H7 (cell line): ENCODE measurements around the gene GFOD2. TPM values are rescaled to one million over a fixed set of nuclear protein-coding genes. Genes with fewer than 3 reads are reported as not detected.

Experiments
- DNase-seq: peaks from one replicate; pipeline ENCODE4 v3.0.0; 2012
- H3K27me3 ChIP-seq: 2 replicates; pipeline ENCODE4 v1.6.0; 2011; ENCODE audit warnings: mild to moderate bottlenecking, low read length; ENCODE audit not compliant: control insufficient read depth, insufficient read depth
- H3K36me3 ChIP-seq: replicated peaks from 2 replicates; pipeline ENCODE4 v1.5.1; 2011; ENCODE audit warnings: low read length; ENCODE audit not compliant: control insufficient read depth, insufficient read depth
- H3K4me3 ChIP-seq: 2 replicates; pipeline ENCODE4 v1.5.1; 2011; ENCODE audit warnings: low read depth, mild to moderate bottlenecking, control low read depth, low read length, moderate library complexity; ENCODE audit not compliant: insufficient read depth
- total RNA-seq: library from RNA; depleted of rRNA; stranded (reverse); fragments of >200 nt; shearing (Covaris generic); gene quantifications from 2 replicates; pipeline ENCODE4 v1.2.3, GENCODE V29; 2014

The GFOD2 gene
- total RNA-seq, 1 experiment from 2014 or later, result 26.2 TPM

GRCh38 chr16:67748834-67749233, 29.7 kb upstream of the GFOD2 start:
- H3K4me3 ChIP-seq, result no peak overlapping the region
- no peaks in the 10 kb centered on the region for H3K27me3 ChIP-seq
- H3K36me3 ChIP-seq, result peaks cover under 1% of the 10 kb centered on the region; the same call in 1 of the 2 replicates
- no peak for DNase-seq

- no peak for DNase-seq
- no peak overlapping the region for H3K4me3 ChIP-seq
- peaks cover 7% of the 10 kb centered on the region for H3K36me3 ChIP-seq
- no peaks in the 10 kb centered on the region for H3K27me3 ChIP-seq
Measured at GRCh38 chr16:67746846-67747245, 27.7 kb upstream of the GFOD2 start.

- DNase-seq, result no peak
- H3K27me3 ChIP-seq, result no peaks in the 10 kb centered on the region
- no peak overlapping the region for H3K4me3 ChIP-seq
- H3K36me3 ChIP-seq, result peaks cover 7% of the 10 kb centered on the region
Measured at GRCh38 chr16:67741118-67741517, 22.0 kb upstream of the GFOD2 start.

- Histone ChIP-seq H3K27me3 (no peaks in the 10 kb centered on the region), H3K4me3 (no peak overlapping the region), H3K36me3 (peaks cover 7% of the 10 kb centered on the region)
- no peak for DNase-seq
Measured at GRCh38 chr16:67740391-67740790, 21.3 kb upstream of the GFOD2 start.

GRCh38 chr16:67736858-67737257, 17.7 kb upstream of the GFOD2 start:
- Histone ChIP-seq H3K27me3 (no peaks in the 10 kb centered on the region), H3K4me3 (no peak overlapping the region), H3K36me3 (peaks cover 4% of the 10 kb centered on the region)
- no peak for DNase-seq

GRCh38 chr16:67734731-67735201, 15.7 kb upstream of the GFOD2 start:
- no peak for DNase-seq
- peaks cover 13% of the 10 kb centered on the region for H3K36me3 ChIP-seq
- H3K4me3 ChIP-seq, result no peak overlapping the region
- H3K27me3 ChIP-seq, result no peaks in the 10 kb centered on the region

- DNase-seq, result no peak
- H3K27me3 ChIP-seq, result no peaks in the 10 kb centered on the region
- peaks cover 21% of the 10 kb centered on the region for H3K36me3 ChIP-seq
- no peak overlapping the region for H3K4me3 ChIP-seq
Measured at GRCh38 chr16:67733734-67734470, 14.8 kb upstream of the GFOD2 start.

- Histone ChIP-seq H3K36me3 (peaks cover 29% of the 10 kb centered on the region), H3K4me3 (no peak overlapping the region), H3K27me3 (no peaks in the 10 kb centered on the region)
- DNase-seq, result no peak
Measured at GRCh38 chr16:67731753-67732095, 12.6 kb upstream of the GFOD2 start.

GRCh38 chr16:67731071-67731752, 12.1 kb upstream of the GFOD2 start:
- Histone ChIP-seq H3K36me3 (peaks cover 29% of the 10 kb centered on the region), H3K4me3 (no peak overlapping the region), H3K27me3 (no peaks in the 10 kb centered on the region)
- DNase-seq, result no peak

- DNase-seq, result no peak
- H3K27me3 ChIP-seq, result no peaks in the 10 kb centered on the region
- peaks cover 29% of the 10 kb centered on the region for H3K36me3 ChIP-seq
Measured at GRCh38 chr16:67730326-67730725, 11.2 kb upstream of the GFOD2 start.

GRCh38 chr16:67729636-67730248, 10.6 kb upstream of the GFOD2 start:
- Histone ChIP-seq H3K4me3 (no peak overlapping the region), H3K27me3 (no peaks in the 10 kb centered on the region), H3K36me3 (peaks cover 27% of the 10 kb centered on the region)
- no peak for DNase-seq

More at GRCh38 chr16:67730326-67730725, 11.2 kb upstream of the GFOD2 start:
- no peak overlapping the region for H3K4me3 ChIP-seq

- Histone ChIP-seq H3K27me3 (no peaks in the 10 kb centered on the region), H3K4me3 (no peak overlapping the region), H3K36me3 (peaks cover 25% of the 10 kb centered on the region)
- DNase-seq, result peak; percentile 24
Measured at GRCh38 chr16:67727521-67728485, 8.7 kb upstream of the GFOD2 start.

GRCh38 chr16:67726106-67727034, 7.3 kb upstream of the GFOD2 start:
- Histone ChIP-seq H3K4me3 (no peak overlapping the region), H3K27me3 (no peaks in the 10 kb centered on the region), H3K36me3 (peaks cover 25% of the 10 kb centered on the region)
- DNase-seq, result no peak
